PFSK-1 (cell line): ENCODE results near the gene MRPL58.
A peak's percentile ranks its signal among the peaks of the same experiment; 100 is the strongest.

Experiments
- FOXP2 ChIP-seq: optimal IDR thresholded peaks from 2 replicates; pipeline ENCODE3; 2011; ENCODE audit warnings: borderline replicate concordance, control low read depth, inconsistent platforms; ENCODE audit not compliant: insufficient read depth; ENCODE audit errors: extremely low read length, extremely low read depth
- POLR2AphosphoS5 ChIP-seq: IDR thresholded peaks from 2 replicates; pipeline ENCODE4 v1.6.1; 2012; ENCODE audit warnings: low read depth, mild to moderate bottlenecking, control low read depth, low read length, moderate library complexity
- SIN3A ChIP-seq: IDR thresholded peaks from 2 replicates; pipeline ENCODE4 v1.6.1; 2012; ENCODE audit warnings: mild to moderate bottlenecking, low read length, moderate library complexity, borderline replicate concordance; ENCODE audit not compliant: insufficient read depth
- TAF1 ChIP-seq: IDR thresholded peaks from 2 replicates; pipeline ENCODE4 v1.6.1; 2012; ENCODE audit warnings: low read length, control low read depth, borderline replicate concordance; ENCODE audit not compliant: insufficient read depth
- TF ChIP-seq, protein P1 (sequence below), 2 experiments: IDR thresholded peaks; 2 replicates each; pipeline versions ENCODE4 v1.6.1 to v1.8.0; 2011 to 2012; ENCODE audit warnings: low read depth in 2 of 2, low read length in 2 of 2, control low read depth in 1 of 2, inconsistent platforms in 1 of 2, mild to moderate bottlenecking in 1 of 2, moderate library complexity in 1 of 2; ENCODE audit not compliant: insufficient read depth in 1 of 2

The MRPL58 gene

DNA sequence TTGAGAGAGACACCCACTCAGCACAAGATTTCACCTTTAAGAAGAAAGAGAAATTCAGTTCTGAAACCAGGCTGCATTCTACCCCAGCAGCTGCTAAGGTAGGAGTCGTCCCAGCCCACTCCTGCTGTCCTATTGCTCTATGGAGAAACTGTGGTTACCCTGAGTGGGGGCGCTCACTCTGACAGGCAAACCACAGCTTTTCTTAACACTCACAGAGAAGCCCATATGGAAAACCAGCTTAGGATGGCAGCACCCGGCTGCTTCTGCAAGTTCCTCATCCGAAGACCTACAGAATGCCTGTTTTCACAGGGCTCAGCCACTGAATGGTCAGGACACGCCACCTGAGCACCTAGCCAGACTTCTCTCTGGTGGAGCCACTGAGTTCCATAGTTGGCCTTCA lies 26.8 kb downstream of the MRPL58 start:
- no peak for TF ChIP-seq SIN3A
- no peak for TF ChIP-seq POLR2AphosphoS5
- no peak for TF ChIP-seq TAF1
- TF ChIP-seq, protein P1, sequence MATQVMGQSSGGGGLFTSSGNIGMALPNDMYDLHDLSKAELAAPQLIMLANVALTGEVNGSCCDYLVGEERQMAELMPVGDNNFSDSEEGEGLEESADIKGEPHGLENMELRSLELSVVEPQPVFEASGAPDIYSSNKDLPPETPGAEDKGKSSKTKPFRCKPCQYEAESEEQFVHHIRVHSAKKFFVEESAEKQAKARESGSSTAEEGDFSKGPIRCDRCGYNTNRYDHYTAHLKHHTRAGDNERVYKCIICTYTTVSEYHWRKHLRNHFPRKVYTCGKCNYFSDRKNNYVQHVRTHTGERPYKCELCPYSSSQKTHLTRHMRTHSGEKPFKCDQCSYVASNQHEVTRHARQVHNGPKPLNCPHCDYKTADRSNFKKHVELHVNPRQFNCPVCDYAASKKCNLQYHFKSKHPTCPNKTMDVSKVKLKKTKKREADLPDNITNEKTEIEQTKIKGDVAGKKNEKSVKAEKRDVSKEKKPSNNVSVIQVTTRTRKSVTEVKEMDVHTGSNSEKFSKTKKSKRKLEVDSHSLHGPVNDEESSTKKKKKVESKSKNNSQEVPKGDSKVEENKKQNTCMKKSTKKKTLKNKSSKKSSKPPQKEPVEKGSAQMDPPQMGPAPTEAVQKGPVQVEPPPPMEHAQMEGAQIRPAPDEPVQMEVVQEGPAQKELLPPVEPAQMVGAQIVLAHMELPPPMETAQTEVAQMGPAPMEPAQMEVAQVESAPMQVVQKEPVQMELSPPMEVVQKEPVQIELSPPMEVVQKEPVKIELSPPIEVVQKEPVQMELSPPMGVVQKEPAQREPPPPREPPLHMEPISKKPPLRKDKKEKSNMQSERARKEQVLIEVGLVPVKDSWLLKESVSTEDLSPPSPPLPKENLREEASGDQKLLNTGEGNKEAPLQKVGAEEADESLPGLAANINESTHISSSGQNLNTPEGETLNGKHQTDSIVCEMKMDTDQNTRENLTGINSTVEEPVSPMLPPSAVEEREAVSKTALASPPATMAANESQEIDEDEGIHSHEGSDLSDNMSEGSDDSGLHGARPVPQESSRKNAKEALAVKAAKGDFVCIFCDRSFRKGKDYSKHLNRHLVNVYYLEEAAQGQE (IDR thresholded peaks at IDR 0.05; ENCODE audit: insufficient read depth in 1 of 2, low read depth in 2 of 2, low read length in 2 of 2): no peak

DNA sequence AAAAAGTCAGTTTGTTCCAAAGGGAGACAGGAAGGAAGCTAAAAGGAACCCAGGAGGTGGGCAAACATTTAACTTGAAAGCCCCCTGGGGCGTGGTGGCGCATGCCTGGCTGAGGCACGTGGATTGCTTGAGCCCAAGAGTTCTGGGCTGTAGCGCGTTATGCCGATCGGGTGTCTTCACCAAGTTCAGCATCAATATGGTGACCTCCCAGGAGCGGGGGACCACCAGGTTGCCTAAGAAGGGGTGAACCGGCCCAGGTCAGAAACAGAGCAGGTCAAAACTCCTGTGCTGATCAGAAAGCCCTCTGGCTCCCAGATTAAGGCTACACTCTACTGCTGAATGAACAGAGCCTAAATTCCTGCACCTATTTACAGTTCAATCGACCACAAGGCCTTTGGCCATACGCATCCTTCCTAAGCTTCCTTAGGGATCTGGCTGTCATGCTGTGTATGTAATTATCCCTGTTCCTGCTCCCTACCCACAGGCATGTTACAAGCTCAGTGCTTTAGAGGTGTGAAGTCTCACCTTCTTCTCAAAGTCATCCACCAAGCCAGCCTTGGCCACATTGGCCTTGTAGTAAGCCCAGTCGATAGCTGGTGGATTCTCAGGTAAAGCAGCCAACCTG lies 29.3 kb downstream of the MRPL58 start:
- TF ChIP-seq TAF1 (no peak), FOXP2 (no peak), POLR2AphosphoS5 (no peak), SIN3A (no peak)
- TF ChIP-seq, protein P1 (IDR thresholded peaks at IDR 0.05; ENCODE audit: insufficient read depth in 1 of 2, low read depth in 2 of 2, low read length in 2 of 2): no peak

DNA sequence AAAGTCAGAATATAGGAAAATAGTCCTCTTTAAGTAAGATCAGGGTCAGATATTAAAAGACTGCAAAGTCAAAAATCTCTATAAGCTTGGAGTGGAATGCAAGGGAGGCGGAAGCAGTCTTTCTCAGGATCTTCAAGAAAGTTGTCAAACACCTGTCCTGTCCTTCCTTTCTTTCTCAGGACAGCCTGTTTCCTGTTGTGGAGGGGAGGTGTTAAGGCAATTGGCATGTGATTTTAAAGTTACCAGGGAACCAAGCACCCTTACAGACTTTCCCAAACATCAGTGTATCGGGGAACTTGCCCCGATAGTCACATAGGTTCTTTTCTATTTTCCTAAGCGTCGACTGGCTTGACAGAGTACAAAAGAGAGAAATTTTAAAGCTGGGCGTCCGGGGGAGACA lies 32.2 kb downstream of the MRPL58 start:
- no peak for TF ChIP-seq SIN3A
- no peak for TF ChIP-seq TAF1
- no peak for TF ChIP-seq POLR2AphosphoS5
- TF ChIP-seq, protein P1 (IDR thresholded peaks at IDR 0.05; ENCODE audit: insufficient read depth in 1 of 2, low read depth in 2 of 2, low read length in 2 of 2): no peak
- no peak for TF ChIP-seq FOXP2

DNA sequence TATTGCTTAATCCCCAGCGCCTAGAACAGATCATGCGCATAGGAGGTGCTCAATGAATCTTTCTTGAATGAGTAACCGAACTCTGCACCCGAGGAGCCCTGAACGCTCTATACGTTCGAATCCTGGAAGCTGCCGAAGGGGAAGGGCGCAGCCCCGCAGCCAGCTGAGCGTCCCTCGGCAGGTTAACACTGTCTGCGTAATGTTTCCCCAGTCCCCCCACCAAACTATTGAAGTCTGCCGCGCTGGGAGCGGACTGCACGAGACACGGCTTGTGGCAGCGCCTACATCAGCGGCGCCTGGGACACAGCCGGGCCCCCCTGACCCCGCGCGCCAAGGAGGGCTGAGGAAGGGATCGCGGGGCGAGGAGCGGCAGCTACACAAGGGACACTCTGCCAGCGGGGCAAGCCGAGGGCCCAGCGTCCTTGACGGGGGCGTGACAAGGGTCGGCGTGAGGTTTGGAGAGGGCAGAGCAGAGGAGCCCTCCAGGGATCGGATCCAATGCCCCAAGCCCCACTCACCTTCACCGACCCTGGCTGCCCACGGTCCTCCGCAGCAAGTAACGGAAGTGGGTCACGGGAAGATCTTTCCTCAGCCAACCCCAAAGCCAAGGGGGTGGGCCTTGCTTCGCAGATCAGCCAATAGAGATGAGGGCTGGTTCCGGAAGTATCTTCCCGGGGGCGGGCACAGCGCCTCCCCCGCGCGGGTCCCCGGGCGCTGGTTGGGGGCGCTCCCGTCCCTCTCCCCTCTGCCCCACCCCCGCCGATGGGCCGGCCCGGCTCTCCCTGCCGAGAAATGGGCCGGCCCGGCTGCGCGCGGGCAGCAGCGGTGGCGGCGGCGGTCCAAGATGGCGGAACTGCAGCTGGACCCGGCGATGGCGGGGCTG lies 34.2 kb downstream of the MRPL58 start, which contains the start of the genes ATP5PD and KCTD2:
Gene ATP5PD (minus strand): TSS at position 563 of the 883 bp plus-strand sequence. CDS start 4,319 bp downstream, outside the sequence.
Gene KCTD2 (plus strand): TSS at position 819 of the 883 bp plus-strand sequence. CDS start 26 bp downstream, at position 845.
- peak; percentile 46 for TF ChIP-seq FOXP2
- TF ChIP-seq, protein P1 (IDR thresholded peaks at IDR 0.05; ENCODE audit: insufficient read depth in 1 of 2, low read depth in 2 of 2, low read length in 2 of 2): peak in 1 of 2 experiments; percentile 42; a peak in 1 of 4 replicates
- TF ChIP-seq TAF1: peak; percentile 89
- peak; percentile 99 for TF ChIP-seq POLR2AphosphoS5
- TF ChIP-seq SIN3A: peak; percentile 67; the same call in 1 of the 2 replicates
